HEK293T (cell line): Measurements from ENCODE around the gene FOXD4L6.
"Not testable (repeated sequence)": the region's sequence is repeated elsewhere in the genome, so short reads cannot be mapped to it uniquely, and the experiment has no call there.

Source experiments
- ARNT ChIP-seq: fragments of 450-650 bp; IDR thresholded peaks from 2 replicates; pipeline ENCODE4 v1.6.1; 2017; ENCODE audit warnings: mild to moderate bottlenecking
- ELF4 ChIP-seq: fragments of 450-650 bp; IDR thresholded peaks from 2 replicates; pipeline ENCODE4 v1.6.1; 2017; ENCODE audit warnings: antibody characterized with exemption
- FOXK2 ChIP-seq: fragments of 450-650 bp; IDR thresholded peaks from 2 replicates; pipeline ENCODE4 v1.6.1; 2016; ENCODE audit warnings: mild to moderate bottlenecking
- LEF1 ChIP-seq: fragments of 450-650 bp; IDR thresholded peaks from 2 replicates; pipeline ENCODE4 v1.6.1; 2017; ENCODE audit warnings: mild to moderate bottlenecking, borderline replicate concordance
- SP1 ChIP-seq: fragments of 450-650 bp; IDR thresholded peaks from 2 replicates; pipeline ENCODE4 v1.6.1; 2017
- TF ChIP-seq, protein P1 (sequence below): fragments of 450-650 bp; IDR thresholded peaks from 2 replicates; pipeline ENCODE4 v1.6.1; 2016

DNA sequence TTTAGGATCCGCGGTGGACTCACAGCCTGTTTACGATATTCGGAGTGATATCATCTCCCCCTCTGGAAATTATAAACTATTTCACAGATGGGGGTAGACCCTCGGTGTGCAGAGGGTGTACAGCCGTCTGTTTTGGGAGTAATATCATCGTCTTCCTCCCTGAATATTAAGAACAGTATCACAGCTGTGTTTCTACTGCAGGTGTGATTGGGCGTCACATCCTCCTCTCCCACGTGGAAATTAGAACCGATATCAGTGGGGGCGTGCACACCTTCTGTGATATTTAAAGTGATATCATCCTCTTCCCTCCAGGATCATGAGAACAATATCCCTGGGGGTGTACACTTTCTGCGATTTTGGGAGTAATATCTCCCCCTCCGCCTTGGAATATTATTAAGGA is 19.2 kb downstream of the FOXD4L6 start:
- not testable (repeated sequence) for TF ChIP-seq FOXK2, ELF4, LEF1, SP1, ARNT
- TF ChIP-seq, protein P1, sequence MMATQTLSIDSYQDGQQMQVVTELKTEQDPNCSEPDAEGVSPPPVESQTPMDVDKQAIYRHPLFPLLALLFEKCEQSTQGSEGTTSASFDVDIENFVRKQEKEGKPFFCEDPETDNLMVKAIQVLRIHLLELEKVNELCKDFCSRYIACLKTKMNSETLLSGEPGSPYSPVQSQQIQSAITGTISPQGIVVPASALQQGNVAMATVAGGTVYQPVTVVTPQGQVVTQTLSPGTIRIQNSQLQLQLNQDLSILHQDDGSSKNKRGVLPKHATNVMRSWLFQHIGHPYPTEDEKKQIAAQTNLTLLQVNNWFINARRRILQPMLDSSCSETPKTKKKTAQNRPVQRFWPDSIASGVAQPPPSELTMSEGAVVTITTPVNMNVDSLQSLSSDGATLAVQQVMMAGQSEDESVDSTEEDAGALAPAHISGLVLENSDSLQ: not testable (repeated sequence)
